Ishikawa (cell line): ENCODE measurements around the gene RABL3.

Source experiments
- CEBPB ChIP-seq: IDR thresholded peaks from 2 replicates; pipeline ENCODE4 v1.6.1; 2012
- CREB1 ChIP-seq: IDR thresholded peaks from 2 replicates; pipeline ENCODE4 v1.6.1; 2012; ENCODE audit warnings: low read depth
- EP300 ChIP-seq: IDR thresholded peaks from 2 replicates; pipeline ENCODE4 v1.6.1; 2012; ENCODE audit warnings: borderline replicate concordance
- FOXM1 ChIP-seq: IDR thresholded peaks from 2 replicates; pipeline ENCODE4 v1.6.1; 2012; ENCODE audit warnings: low read depth, borderline replicate concordance
- RAD21 ChIP-seq: IDR thresholded peaks from 2 replicates; pipeline ENCODE4 v1.6.1; 2012; ENCODE audit warnings: low read depth
- TAF1 ChIP-seq: IDR thresholded peaks from 2 replicates; pipeline ENCODE4 v1.6.1; 2012; ENCODE audit warnings: low read depth, mild to moderate bottlenecking
- TCF12 ChIP-seq: IDR thresholded peaks from 2 replicates; pipeline ENCODE4 v1.6.1; 2012; ENCODE audit warnings: low read depth
- TEAD4 ChIP-seq: IDR thresholded peaks from 2 replicates; pipeline ENCODE4 v1.6.1; 2012
- YY1 ChIP-seq: IDR thresholded peaks from 2 replicates; pipeline ENCODE4 v1.6.1; 2012; ENCODE audit warnings: low read depth
- ZBTB7A ChIP-seq: IDR thresholded peaks from 2 replicates; pipeline ENCODE4 v1.6.1; 2012; ENCODE audit warnings: low read depth
- TF ChIP-seq, protein P1 (sequence below): IDR thresholded peaks from 2 replicates; pipeline ENCODE4 v1.6.1; 2012
- TF ChIP-seq, protein P2 (sequence below): IDR thresholded peaks from 2 replicates; pipeline ENCODE4 v1.6.1; 2012; ENCODE audit warnings: low read depth, mild to moderate bottlenecking
- TF ChIP-seq, protein P3 (sequence below): IDR thresholded peaks from 2 replicates; pipeline ENCODE4 v1.6.1; 2012

DNA sequence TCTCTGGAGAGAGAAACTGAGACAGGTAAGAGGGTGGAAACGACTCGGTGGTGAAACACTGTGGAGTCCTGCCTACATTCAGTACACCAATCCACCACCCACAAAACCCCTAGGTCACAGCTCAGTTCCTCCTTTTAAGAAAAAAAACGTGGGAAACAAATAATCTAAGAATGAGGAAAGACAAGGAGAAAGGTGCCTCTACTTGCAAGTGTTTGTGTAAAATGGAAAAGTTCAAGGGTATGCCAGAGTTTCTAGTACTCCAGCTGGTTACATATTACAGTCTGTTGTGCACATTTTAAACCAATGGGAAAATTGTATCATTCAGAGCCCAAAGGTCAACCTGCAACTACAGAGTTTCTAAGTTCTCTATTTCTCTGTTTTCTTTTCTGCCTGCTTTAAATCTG lies 92.5 kb downstream of the RABL3 start:
- TF ChIP-seq, protein P1, sequence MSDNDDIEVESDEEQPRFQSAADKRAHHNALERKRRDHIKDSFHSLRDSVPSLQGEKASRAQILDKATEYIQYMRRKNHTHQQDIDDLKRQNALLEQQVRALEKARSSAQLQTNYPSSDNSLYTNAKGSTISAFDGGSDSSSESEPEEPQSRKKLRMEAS: no peak
- TF ChIP-seq, protein P2, sequence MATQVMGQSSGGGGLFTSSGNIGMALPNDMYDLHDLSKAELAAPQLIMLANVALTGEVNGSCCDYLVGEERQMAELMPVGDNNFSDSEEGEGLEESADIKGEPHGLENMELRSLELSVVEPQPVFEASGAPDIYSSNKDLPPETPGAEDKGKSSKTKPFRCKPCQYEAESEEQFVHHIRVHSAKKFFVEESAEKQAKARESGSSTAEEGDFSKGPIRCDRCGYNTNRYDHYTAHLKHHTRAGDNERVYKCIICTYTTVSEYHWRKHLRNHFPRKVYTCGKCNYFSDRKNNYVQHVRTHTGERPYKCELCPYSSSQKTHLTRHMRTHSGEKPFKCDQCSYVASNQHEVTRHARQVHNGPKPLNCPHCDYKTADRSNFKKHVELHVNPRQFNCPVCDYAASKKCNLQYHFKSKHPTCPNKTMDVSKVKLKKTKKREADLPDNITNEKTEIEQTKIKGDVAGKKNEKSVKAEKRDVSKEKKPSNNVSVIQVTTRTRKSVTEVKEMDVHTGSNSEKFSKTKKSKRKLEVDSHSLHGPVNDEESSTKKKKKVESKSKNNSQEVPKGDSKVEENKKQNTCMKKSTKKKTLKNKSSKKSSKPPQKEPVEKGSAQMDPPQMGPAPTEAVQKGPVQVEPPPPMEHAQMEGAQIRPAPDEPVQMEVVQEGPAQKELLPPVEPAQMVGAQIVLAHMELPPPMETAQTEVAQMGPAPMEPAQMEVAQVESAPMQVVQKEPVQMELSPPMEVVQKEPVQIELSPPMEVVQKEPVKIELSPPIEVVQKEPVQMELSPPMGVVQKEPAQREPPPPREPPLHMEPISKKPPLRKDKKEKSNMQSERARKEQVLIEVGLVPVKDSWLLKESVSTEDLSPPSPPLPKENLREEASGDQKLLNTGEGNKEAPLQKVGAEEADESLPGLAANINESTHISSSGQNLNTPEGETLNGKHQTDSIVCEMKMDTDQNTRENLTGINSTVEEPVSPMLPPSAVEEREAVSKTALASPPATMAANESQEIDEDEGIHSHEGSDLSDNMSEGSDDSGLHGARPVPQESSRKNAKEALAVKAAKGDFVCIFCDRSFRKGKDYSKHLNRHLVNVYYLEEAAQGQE: no peak
- no peak for TF ChIP-seq TCF12
- TF ChIP-seq EP300: no peak
- TF ChIP-seq, protein P3, sequence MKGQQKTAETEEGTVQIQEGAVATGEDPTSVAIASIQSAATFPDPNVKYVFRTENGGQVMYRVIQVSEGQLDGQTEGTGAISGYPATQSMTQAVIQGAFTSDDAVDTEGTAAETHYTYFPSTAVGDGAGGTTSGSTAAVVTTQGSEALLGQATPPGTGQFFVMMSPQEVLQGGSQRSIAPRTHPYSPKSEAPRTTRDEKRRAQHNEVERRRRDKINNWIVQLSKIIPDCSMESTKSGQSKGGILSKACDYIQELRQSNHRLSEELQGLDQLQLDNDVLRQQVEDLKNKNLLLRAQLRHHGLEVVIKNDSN: no peak
- TF ChIP-seq YY1: no peak
- no peak for TF ChIP-seq CREB1
- no peak for TF ChIP-seq RAD21
- no peak for TF ChIP-seq CEBPB
- no peak for TF ChIP-seq ZBTB7A
- TF ChIP-seq FOXM1: no peak
- no peak for TF ChIP-seq TEAD4
- no peak for TF ChIP-seq TAF1
